K562 (cell line): Measurements from ENCODE around the gene TMEM217. TPM values are rescaled to one million over a fixed set of nuclear protein-coding genes. Genes with fewer than 3 reads are reported as not detected.
A peak's percentile ranks its signal among the peaks of the same experiment; 100 is the strongest.

ENCODE experiments used
- HDAC1 ChIP-seq, 2 experiments: fragments of 450-650 bp; IDR thresholded peaks; 2 replicates each; pipeline ENCODE4 v1.6.1; 2016 to 2017; ENCODE audit warnings: inconsistent platforms in 1 of 2, mild to moderate bottlenecking in 1 of 2, moderate library complexity in 1 of 2
- IRF1 ChIP-seq: sonication (generic); formaldehyde crosslinking; IDR thresholded peaks from 2 replicates; pipeline ENCODE4 v1.8.0; 2022; ENCODE audit warnings: missing genetic modification reagents, mild to moderate bottlenecking, borderline replicate concordance
- POLR2H ChIP-seq: IDR thresholded peaks from 2 replicates; pipeline ENCODE4 v1.6.1; 2016; ENCODE audit warnings: missing genetic modification characterization, low read depth, mild to moderate bottlenecking, control low read depth, missing compliant biosample characterization, moderate library complexity
- PPARD ChIP-seq: fragments of 250-450 bp; sonication (Bioruptor Pico); IDR thresholded peaks from 2 replicates; pipeline ENCODE4 v1.8.0; 2022; ENCODE audit warnings: inconsistent platforms, mild to moderate bottlenecking, moderate library complexity
- TAF9B ChIP-seq: fragments of 450-650 bp; IDR thresholded peaks from 2 replicates; pipeline ENCODE4 v1.6.1; 2018; ENCODE audit warnings: mild to moderate bottlenecking; ENCODE audit not compliant: partially characterized antibody
- TBP ChIP-seq: optimal IDR thresholded peaks from 2 replicates; pipeline ENCODE3; 2011; ENCODE audit warnings: low read depth, low read length, improper control_type of control experiment
- TEAD4 ChIP-seq, 2 experiments: sonication (generic) in 1 of 2; formaldehyde crosslinking in 1 of 2; IDR thresholded peaks; 2 replicates each; pipeline versions ENCODE4 v1.6.1 to v1.8.0; 2012 to 2022; ENCODE audit warnings: borderline replicate concordance in 1 of 2, inconsistent platforms in 1 of 2, low read length in 1 of 2, mild to moderate bottlenecking in 1 of 2, missing genetic modification reagents in 1 of 2
- XRCC5 ChIP-seq: fragments of 200-400 bp; formaldehyde crosslinking; IDR thresholded peaks from 2 replicates; pipeline ENCODE4 v1.6.1; 2017; ENCODE audit warnings: low read depth, mild to moderate bottlenecking, low read length
- ZNF133 ChIP-seq: fragments of 250-450 bp; sonication (Bioruptor Pico); IDR thresholded peaks from 2 replicates; pipeline ENCODE4 v1.4.0; 2020; ENCODE audit warnings: mild to moderate bottlenecking
- ZNF140 ChIP-seq: fragments of 250-450 bp; sonication (Bioruptor Pico); IDR thresholded peaks from 2 replicates; pipeline ENCODE4 v1.8.0; 2021; ENCODE audit warnings: moderate library complexity, mild to moderate bottlenecking, inconsistent platforms
- ZNF318 ChIP-seq, 2 experiments: fragments of 450-650 bp; IDR thresholded peaks; 2 replicates each; pipeline ENCODE4 v1.6.1; 2016; ENCODE audit warnings: mild to moderate bottlenecking in 2 of 2, borderline replicate concordance in 1 of 2, low read depth in 1 of 2, moderate library complexity in 1 of 2
- ZNF398 ChIP-seq: fragments of 250-450 bp; sonication (Bioruptor Pico); IDR thresholded peaks from 2 replicates; pipeline ENCODE4 v1.8.0; 2021; ENCODE audit warnings: moderate library complexity, mild to moderate bottlenecking, inconsistent platforms
- ZNF583 ChIP-seq: fragments of 250-450 bp; sonication (Bioruptor Pico); IDR thresholded peaks from 2 replicates; pipeline ENCODE4 v1.4.0; 2020
- ZNF639 ChIP-seq, 2 experiments: fragments of 200-800 bp in 1 of 2; sonication (Bioruptor generic) in 1 of 2; sonication (generic) in 1 of 2; formaldehyde crosslinking in 1 of 2; IDR thresholded peaks in 1 of 2; conservative IDR thresholded peaks in 1 of 2; 2 replicates each; pipeline versions ENCODE4 v1.5.0 to v1.6.1; 2016 to 2020; ENCODE audit warnings: missing compliant biosample characterization in 1 of 2, missing genetic modification characterization in 1 of 2, missing genetic modification reagents in 1 of 2
- polyA plus RNA-seq, 8 experiments: library from polyadenylated mRNA; depleted of rRNA in 4 of 8; stranded (reverse) in 5 of 8; unstranded in 3 of 8; fragments of >200 nt; fragmentation: Nextera tagmentation in 2 of 8; fragmentation: Illumina TruSeq in 1 of 8; extraction: Ambion mirVana in 2 of 8; extraction: Trizol in 1 of 8; gene quantifications; 2 replicates each; pipeline versions ENCODE4 v1.2.1 to v1.2.3, GENCODE V29; 2011 to 2014; ENCODE audit warnings: inconsistent platforms in 1 of 8, missing spikeins in 1 of 8
- total RNA-seq, 7 experiments: library from RNA; depleted of rRNA in 6 of 7; stranded (reverse); fragments of >200 nt in 6 of 7; fragmentation: Illumina TruSeq in 2 of 7; extraction: Trizol in 2 of 7; gene quantifications; 2 replicates each; pipeline versions ENCODE4 v1.2.1 to v1.2.3, GENCODE V29; 2011 to 2021; ENCODE audit warnings: low replicate concordance in 1 of 7

TMEM217 gene
- total and polyA plus RNA-seq, 9 of the 15 experiments (the other 6 are each of a cell fraction or from before 2014, with no cell fraction given) = 1.3 to 8.0 (median 1.9) TPM

DNA sequence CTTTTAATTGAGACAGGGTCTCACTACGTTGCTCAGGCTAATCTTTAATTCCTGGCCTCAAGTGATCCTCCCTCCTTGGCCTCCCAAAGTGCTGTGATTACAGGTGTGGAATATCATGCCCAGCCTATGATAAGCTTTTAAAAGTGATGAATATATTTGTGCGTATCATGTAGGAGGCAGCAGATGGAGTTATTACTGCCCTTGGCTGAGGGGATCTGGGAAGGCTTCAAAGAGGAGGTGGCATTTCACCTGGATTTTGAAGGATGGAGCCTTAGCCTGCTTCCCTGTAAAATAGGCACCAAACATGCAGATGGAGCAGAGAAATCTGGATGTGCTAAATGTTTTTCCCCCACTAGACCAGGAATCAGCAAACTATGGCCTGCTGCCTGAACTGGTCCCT lies 77.9 kb downstream of the TMEM217 start (continued):
- TF ChIP-seq IRF1 (CRISPR knock-in tag) = no peak
- TF ChIP-seq XRCC5 = no peak
- TF ChIP-seq ZNF583 = no peak
- no peak for TF ChIP-seq ZNF318 (IDR thresholded peaks at IDR 0.05; ENCODE audit: borderline replicate concordance in 1 of 2, low read depth in 1 of 2)
- TF ChIP-seq TAF9B = no peak
- no peak for TF ChIP-seq PPARD (CRISPR knock-in tag)
- TF ChIP-seq ZNF140 (CRISPR knock-in tag) = no peak
- no peak for TF ChIP-seq ZNF133 (CRISPR knock-in tag)
- no peak for TF ChIP-seq TBP
- TF ChIP-seq HDAC1 (IDR thresholded peaks at IDR 0.05) = 0 out of 4 replicates have a peak, but pooled peaks of 1 of the 2 experiments have one; percentile 19
- TF ChIP-seq ZNF639 (CRISPR knock-in tag; conservative IDR thresholded peaks at IDR 0.05 in 1 of 2, IDR thresholded peaks at IDR 0.05 in 1 of 2) = no peak
- TF ChIP-seq POLR2H (tag) = no peak
- TF ChIP-seq ZNF398 = no peak
- no peak for TF ChIP-seq TEAD4 (IDR thresholded peaks at IDR 0.05; ENCODE audit: low read length)
- TF ChIP-seq TEAD4 (CRISPR knock-in tag; IDR thresholded peaks at IDR 0.05; ENCODE audit: borderline replicate concordance) = no peak
